Body of pancreas (tissue), 4 donors: ENCODE measurements around the gene SIX2.

Experiments
- CTCF ChIP-seq, 7 experiments: fragments of 450-650 bp in 4 of 7; fragments of 200-600 bp in 3 of 7; sonication (generic) in 3 of 7; IDR thresholded peaks; one replicate each; pipeline ENCODE4 v1.5.1; 2016 to 2019; ENCODE audit warnings: antibody characterized with exemption in 7 of 7
- POLR2A ChIP-seq, 3 donors: fragments of 450-650 bp; IDR thresholded peaks; one replicate each; pipeline ENCODE4 v1.6.1; 2016; ENCODE audit warnings: antibody characterized with exemption in 3 of 3, mild to moderate bottlenecking in 2 of 3

GRCh38 chr2:45005261-45006002, 3.8 kb downstream of the SIX2 start:
- TF ChIP-seq CTCF (IDR thresholded peaks at IDR 0.05) (no peak), POLR2A (IDR thresholded peaks at IDR 0.05) (no peak)
